Effector CD8-positive, alpha-beta T cell (primary cell): ENCODE results near the gene JAG2.
A peak's percentile ranks its signal among the peaks of the same experiment; 100 is the strongest.

ENCODE experiments used
- DNase-seq: peaks from one replicate; lab custom pipeline; 2025; lab: John Stamatoyannopoulos, UW

The JAG2 gene

DNA sequence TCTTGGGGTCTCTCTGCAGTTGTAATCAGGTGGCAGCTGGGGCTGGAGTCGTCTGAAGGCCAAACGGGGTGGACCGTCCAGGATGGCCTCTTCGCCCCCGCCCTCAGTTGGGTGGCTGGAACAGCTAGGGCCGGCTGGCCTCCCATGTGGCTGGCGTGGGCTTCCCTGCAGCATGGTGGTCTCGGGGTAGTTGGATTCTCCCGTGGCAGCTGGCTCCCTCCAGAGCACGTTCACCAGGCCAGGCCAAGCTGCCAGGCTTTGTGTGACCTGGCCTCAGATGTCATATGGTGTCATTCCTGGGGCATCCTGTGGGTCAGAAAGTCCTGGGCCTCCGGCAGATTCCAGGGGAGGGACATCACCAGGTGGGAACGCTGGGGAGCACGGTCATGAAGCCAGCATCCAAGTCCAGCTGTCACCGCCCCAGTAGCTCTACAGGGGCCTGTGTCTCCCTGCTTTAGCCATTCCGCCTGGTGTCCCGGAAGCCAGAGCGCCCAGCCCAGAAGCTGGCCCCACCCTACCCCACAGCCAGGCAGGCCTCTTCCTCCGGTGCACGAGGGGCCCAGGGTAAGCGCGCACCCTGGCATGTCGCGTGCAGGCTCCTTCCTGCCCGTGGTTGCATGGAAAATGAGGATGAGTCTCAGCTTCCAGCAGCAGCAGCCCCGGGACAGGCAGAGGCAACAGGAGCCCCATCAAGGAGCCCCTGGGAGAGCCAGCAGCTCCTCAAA, 13.9 kb upstream of the JAG2 start:
- no peak for DNase-seq

DNA sequence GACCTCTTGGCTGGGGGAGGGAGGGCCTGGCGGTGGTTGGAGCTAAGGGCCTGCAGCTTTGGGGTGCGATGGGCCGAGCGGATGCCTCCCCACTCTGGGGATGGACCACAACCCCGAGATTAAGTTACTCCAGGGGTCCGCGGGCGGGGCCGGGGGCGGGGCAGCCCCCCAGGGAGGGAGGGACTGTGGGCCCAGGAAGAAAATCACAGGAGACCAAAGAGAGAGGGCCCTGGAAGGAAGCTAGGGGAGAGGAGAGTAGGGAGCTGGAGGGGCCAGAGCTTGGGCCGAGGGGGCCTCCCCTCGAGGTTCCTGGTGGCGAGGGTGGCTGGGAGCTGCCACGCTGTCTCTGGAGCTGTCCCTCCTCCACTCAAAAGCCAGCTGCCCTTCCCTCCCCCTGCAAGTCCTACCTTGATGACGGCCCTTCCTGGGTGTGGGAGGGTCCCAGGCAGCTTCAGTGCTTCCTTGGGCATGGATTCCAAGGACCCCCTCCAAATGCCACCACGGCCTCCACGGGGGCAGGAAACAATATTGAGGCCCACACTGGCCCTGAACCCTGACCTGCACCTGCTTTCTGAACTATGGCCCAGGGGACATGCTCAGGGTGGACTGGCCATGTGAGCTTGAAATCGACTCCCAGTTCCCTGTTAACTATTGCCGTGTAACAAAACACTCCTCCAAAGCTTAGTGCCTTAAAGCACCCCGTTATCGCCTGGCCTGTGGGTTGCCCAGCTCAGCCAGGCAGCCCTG, 13.1 kb upstream of the JAG2 start:
- no peak for DNase-seq

DNA sequence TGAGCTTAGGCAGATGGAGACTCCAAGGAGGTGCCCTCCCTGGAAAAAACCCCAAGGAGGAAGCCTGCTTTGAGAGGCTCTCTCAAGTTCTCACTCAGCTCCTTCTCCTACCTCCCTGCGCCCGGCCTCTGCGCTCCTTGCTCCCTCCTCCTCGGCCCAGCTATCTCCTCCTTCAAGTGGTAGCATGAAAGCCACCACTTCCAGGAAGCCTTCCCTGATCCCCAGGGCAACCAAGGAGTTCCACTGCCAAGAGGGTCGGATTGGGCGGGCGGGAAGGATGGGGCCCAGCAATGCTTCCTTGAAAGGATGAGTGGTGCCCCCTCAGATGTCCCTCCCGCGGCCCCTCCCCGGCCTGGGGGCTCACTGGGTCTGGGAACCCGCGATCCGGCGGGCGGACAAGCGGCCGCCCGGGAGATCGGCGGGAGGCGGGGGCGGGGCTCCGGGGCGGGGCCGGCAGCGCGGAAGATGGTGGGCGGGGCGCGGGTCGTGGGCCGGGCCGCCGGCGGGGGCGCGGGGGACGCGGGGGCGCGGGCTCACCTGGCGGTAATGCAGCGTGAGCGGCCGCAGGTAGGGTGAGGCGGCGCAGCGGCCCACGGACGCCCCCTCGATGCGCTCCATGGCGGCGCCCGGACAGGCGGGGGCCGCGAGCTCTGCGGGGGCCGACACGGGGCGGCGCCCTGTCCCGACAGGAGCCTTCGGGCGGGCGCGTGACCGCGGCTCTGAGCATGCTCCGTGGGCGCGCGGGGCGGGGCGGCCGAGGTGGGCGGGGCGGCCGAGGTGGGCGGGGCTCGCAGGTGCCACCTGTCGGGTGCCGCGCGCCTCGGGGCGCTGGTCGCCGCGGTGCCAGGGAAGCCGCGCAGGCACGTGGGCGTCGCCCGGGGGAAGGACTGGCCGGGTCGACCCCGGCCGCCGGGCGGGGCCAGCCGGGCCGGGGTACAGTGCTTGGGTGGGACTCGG, 12.3 kb upstream of the JAG2 start, which contains the start of gene NUDT14:
NUDT14 (minus strand) TSS at position 721 of the 957 bp plus-strand sequence; CDS start at position 618, 103 bp downstream.
- DNase-seq = peak; percentile 77

DNA sequence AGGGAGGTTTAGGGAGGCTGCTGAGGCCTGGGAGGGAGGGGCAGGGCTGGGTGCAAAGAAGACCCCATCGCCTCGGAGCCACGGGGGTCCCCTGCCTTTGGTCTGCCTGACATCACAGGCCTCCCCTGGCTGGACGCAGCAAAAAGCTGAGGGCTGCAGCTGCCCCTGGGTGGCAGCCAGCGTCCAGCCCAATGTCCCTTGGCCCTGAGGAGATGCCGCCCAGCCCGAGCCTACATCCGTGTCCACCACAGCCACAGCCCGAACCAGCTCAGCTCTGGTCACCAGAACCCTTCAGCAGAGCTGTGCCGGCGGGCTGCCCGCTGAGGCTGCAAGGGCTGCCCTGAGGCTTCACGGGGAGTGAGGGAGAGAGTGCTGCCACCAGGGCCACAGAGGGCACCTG, 10.6 kb upstream of the JAG2 start:
- no peak for DNase-seq

DNA sequence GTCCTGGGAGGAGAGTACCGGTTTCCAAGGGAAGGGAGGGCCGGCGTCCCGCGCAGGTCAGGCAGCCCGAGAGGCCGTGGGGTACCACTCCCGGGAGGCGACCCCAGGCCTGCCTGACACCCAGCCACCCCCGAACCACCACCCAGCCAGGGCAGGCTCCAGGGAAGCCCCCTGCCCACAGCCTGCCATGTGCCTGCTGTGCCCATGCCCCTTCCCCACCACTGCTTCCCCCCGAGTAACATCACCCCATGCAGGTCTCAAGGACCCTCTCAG, 10.2 kb upstream of the JAG2 start:
- no peak for DNase-seq

DNA sequence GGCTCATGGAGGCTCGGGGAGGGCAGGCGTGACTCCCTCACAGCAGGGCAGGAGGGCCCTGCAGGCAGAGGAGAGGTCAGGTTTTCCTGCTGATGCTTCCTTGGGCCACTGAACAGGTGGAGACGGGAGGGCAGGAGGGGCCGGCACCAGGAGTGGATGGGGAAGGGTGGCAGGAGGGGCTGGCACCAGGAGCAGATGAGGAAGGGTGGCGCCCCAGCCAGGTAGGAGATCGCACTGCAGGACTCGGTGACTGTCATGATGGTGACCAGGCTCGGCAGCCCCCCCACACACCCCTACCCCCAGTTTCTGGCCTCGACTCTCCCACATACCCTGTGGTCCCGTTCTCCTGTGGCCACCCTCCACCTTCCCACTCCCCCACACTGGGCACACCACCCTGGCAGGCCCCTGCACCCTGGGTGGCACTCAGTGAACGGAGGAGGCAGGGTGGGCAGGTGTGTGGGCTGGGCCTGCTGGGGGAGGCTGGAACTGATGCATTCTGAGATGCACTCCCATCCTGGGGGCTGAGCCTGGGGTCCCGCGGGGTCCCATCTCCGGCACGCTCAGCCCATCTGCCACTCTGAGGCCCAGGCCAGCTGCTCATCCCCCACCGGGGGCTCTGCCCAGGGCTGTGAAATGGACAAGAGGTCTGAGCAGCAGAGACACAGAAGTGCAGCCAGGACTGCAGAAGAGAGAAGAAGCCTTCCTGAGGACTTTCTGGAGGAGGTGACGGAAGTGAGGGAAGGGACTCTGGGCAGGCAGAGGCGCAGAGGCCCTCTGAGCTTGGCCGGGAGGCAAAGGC, 9.7 kb upstream of the JAG2 start:
- no peak for DNase-seq

DNA sequence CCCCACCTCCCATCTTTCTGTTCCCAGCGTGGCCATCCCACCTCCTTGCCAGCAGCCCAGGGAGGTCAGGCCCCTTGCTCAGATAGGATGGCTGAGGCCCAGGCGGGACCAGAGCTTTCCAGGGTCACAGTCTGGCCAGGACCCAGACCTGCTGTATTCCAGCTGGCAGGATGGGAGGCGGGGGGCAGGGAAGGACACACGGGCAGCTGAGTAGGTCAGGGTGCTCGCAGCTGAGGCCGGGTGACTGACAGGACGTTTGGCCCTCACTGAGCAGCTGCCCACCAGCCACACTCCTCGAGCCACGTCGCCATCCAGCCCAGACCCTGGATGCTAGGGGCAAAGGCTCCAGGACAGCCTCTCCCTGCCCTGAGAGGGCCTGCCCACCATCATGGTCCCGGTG, 8.5 kb upstream of the JAG2 start:
- DNase-seq = no peak

DNA sequence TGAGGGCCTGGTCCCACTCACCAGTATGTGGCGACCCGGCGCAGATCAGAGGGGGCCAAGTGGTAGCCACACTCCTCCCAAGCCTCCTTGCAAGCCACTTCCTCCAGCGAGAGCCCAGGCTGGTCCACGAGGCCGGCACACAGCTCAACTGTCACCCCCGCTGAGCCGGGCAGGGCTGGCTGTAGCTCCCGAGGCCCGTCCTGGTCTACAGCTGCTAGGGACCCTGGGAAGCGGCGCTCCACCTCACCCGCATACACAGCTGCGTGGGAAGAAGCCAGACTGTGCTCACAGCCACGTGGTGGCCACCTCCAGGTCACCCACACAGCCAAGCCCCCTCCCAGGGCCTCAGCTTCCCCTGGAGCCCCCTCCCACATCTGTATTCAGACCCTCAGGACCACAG, 7.9 kb upstream of the JAG2 start:
- DNase-seq = no peak

DNA sequence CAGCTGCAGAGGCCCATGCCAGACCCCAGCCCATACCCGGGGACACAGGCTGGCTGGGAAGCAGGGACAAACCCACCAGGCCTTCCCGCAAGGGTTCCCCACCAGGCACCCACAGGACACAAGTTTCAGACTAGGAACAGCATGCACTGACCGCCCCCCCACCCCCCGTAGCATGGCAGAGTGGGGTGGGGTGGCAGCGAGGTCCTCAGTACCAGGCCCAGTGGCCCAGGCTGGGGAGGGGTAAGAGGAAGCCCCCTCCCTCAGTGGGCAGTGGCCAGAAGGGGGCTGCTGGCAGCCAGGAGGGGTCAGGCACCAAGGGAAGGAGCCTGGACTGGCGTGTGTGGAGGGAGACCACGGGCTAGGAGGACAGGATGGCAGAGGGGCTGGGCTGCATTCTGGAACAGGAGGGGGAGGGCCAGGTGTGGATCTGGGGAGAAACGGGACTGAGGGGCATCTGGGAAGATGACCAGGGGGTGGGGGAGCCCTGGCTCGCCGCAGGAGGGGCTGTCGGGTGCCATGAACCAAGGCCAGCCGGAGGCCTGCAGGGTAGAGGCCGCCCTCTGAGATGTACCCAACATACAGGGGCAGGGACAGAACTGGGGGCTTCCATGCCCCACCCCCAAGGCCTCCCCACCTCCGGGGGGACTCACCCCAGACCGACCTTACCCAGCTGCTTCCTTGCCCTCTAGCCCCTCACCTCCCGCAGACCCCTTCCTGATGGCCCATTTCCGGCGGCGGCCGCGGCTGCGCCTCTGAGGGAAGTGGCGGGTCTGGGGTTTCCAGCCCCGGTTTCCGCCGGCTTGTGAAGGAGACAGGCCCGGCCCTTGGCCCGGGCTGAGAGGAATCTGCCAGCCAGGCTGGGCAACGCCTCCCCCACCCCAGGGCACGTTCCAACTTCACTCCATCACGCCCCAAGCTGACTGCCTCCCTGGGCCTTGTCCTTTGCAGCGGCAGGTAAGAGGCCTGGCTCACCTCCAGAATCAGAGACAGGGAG, 5.6 kb upstream of the JAG2 start:
- no peak for DNase-seq

DNA sequence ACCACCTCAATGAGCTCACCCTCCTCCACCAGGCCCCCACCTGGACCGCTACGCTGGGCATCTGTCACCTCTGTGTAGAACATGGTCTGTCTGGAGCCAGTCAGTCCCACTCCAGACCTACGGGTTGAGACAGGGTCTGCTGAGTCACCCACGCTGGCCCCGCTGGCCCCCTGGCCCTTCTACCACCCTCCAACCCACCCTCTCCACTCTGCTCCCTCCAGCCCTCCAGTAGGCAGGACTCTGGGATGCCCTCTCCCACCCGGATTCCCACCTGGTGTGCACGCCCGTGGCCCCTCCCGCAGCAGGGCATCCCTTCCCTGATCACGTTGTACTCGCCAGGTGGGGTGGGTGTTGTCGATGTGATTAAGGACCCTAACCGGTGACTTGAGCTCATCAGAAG, 4.6 kb upstream of the JAG2 start:
- DNase-seq = no peak

DNA sequence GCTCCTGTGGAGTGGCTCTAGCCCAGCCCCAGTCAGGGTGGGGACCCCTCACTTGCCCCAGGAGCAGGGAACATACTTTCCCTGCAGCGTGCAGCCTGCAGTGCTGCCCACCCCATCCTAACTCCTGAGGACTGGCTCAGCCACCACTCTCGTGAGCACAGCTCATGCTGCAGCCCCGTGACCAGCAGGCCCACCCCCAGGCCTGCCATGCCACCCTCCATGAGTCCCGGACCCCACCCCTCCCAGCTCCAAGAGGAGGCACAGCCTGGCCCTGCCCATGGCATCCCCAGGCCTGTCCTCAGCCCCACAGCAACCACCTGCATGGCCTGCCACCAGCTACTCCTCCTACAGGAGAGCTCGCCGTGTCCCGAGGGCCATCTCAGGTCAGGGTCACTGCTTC, 3.9 kb upstream of the JAG2 start:
- no peak for DNase-seq

DNA sequence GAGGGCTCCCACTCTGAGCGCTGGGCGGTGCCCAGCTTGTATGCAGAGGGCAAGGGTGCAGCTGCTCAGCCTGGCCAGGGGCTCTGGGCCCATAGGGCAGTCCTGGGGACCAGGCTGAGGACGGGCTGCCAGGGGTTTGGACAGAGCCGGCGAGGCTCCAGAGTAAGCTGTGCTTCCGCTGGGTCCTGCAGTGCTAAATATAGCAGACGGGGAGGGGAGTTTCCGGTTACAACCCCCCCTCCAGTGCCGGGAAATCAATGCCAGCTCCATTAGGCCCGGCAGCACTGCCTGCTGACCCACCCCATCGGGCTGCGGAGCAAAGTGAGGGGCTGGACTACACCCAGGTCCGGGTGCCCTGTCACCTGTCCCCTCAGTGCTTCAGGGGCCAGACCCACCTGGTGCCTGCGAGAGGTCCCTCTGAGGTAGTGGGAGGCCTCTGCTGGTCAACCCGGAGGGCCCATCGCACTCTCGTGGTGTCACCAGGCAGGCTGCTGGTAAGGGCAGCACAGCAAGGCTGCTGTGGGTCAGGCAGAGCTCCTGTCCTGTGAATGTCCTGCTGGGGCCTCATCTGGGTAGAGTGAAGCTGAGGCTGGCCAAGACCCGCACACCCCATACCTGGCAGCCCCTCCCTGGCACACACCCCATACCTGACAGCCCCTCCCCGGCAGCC, 2.6 kb upstream of the JAG2 start:
- DNase-seq = no peak

DNA sequence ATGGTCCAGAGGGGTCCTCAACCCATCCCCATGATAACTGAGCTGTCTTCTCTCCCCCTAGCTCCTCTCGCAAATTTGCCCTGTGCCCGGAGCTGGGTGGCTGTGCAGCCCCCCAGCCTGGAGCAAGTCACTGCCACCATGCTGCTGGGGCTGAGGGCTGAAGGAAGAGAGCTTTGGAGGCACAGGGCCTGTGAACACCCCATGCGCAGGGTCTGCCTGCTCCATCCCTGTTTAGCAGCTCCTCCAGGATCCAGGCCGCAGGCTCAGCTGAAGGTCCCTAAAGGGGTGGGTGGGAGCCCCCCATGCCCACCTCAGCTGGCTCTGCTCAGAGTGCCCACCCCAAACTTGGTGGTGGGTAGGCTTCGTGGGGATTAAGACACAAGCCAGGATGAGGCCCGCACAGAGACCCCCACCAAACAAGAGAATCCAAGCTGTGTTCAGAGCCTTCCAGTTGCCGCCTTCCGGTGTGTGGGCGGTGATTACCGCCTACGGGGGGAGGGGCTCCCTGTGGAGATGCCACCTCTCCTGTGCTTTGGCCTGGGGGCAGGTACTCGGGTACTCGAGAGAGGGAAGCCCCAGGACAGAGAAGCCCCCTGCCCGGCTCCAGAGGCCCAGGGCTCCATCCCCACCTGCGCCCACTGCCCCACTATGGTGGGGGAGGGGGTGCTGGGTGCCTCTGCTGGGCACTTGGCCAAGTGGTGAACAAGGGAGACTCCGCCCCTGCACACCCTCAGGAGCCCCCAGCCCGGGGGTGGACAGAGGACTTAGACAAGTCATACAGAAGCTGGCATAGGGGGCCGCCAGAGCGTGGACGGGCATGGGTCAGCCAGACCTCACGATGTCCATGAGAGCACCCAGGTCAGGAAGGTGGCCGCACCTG, 1.4 kb upstream of the JAG2 start:
- DNase-seq = no peak

DNA sequence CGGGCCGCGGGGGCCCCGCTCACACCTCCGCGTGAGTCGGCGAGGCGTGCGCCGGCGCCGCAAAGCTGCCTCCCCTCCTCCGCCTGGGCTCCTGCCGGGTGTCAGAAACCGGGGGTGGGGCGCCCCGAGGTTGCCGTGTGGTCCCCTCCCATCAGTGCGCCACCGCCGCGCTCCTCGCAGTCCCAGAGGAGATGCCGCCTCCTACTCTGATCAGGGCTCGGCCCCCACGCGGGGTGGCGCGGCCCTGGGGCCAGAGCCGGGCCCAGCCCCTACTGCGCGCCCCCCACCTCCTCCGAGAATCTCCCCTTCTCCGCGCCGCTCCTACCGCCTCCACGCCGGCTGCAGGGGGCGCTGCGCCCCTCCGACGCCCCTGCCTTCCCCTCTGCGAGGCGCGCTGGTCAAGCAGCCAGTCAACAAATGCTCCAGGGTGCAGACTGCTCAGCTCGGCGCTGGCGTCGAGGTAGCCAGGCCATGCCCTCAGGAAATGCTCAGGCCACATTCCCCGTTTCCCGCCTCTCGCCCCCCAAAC, 467 bp upstream of the JAG2 start:
- peak; percentile 14 for DNase-seq

DNA sequence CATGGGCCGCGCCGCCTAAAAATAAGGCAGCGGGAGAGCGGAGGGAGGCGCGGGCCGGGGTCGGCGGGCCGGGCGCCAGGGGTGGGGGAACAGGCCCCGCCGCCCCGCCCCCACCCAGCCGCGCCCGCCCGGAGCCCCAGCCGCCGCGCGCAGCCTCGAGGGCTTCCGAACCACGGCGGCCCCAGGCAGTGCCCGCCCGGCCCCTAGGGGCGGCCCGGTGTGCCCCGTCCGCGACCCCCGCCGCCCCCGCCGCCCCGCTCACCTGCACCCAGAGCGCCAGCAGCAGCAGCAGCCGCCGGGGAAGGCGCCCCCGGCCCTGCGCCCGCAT, 519 bp downstream of the JAG2 start:
- no peak for DNase-seq

DNA sequence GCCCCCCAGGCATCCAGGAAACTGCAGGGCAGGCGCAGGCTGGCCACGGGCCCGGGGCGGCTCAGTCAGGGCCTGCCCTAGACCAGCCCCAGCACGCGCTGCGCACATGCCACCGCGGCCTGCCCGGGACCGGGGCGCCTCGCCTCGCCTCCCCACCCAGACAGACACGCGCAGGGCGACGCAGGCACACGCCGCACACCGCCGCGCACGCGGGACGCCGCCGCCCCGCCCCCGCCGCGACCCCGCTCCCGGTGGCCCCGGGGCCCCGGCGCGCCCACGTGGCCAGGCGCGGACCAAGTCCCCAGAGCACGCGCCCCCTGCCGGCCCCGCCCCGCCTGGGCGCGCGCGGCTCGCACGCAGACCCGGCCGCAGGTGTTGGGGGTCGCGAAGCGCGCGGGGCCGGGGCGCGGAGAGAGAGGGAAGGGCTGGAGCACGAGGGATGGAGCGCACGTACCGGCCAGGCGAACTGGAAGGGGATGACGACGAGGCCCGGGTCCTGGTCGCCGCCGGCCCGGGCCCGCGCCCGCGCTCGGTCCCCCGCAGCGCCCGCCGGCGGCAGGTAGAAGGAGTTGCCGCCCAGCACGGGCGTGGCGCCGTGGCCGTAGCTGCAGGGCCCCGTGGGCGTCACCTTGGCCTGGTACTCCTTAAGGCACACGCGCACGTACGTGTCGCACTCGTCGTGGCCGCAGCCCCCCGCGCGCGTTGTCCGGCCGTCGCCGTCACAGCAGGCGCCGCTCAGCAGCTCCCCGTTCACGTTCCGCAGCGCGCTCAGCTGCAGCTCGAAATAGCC, 1.1 kb downstream of the JAG2 start:
- DNase-seq = no peak

DNA sequence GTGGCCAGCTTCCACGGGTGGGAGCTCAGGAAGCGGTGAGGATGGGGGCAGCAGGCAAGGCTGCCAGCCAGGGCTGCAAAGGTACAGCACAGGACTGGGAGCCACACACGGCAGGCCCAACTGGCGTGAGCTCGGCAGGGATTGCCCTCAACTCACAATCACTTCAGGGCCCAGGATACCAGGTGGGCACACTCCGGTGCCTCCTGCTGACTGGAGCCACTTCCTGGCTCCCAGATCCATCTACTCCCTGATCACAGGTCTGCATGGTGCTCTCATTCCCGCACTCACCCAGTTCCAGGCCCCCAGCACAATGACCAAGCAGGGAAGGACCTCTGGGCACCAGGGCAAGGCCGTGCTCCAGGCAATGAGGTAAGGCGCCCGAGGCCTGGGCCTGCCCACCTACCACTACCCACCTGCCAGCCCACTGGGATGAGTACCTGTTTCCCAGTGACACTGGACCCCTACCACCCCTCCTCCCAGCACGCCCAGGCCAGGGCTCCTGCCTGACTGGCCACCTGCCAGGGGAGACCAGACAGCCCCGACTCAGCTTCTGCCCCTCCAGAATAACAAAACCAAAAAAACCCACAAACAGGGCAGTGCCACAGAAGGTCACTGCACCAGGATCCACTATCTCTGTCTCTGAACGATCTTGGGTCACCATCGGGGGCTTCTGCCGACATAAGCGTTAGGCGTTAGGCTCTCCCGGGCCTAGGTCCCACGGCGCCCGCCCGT, 1.8 kb downstream of the JAG2 start:
- DNase-seq = no peak
